DMS53 treated with DMSO at 0.1 percent for 48 hours (cell line): ENCODE measurements around the gene LPIN3.

Experiments
- DNase-seq: peaks from one replicate; lab custom pipeline; 2025; ENCODE audit not compliant: unreplicated experiment; lab: John Stamatoyannopoulos, UW

LPIN3 gene

GRCh38 chr20:41318271-41318649, 22.4 kb upstream of the LPIN3 start:
- peak; percentile 32 for DNase-seq

- DNase-seq: no peak
Observed at GRCh38 chr20:41320441-41320840, 20.2 kb upstream of the LPIN3 start.

- no peak for DNase-seq
Observed at GRCh38 chr20:41320976-41321375, 19.6 kb upstream of the LPIN3 start.

GRCh38 chr20:41327178-41327577, 13.4 kb upstream of the LPIN3 start:
- DNase-seq: no peak

- no peak for DNase-seq
Observed at GRCh38 chr20:41329435-41330342, 10.9 kb upstream of the LPIN3 start.

GRCh38 chr20:41330343-41330720, 10.3 kb upstream of the LPIN3 start:
- no peak for DNase-seq

- DNase-seq: no peak
Observed at GRCh38 chr20:41330941-41331340, 9.7 kb upstream of the LPIN3 start.

GRCh38 chr20:41331731-41332130, 8.9 kb upstream of the LPIN3 start:
- no peak for DNase-seq

- DNase-seq: no peak
Observed at GRCh38 chr20:41334036-41334435, 6.6 kb upstream of the LPIN3 start.

GRCh38 chr20:41334443-41335421, 5.9 kb upstream of the LPIN3 start:
- no peak for DNase-seq

- DNase-seq: no peak
Observed at GRCh38 chr20:41335591-41335990, 5.0 kb upstream of the LPIN3 start.

GRCh38 chr20:41336711-41337492, 3.7 kb upstream of the LPIN3 start:
- DNase-seq: no peak

GRCh38 chr20:41339957-41340326, 679 bp upstream of the LPIN3 start:
- DNase-seq: peak; percentile 86

GRCh38 chr20:41342474-41343464, 2.1 kb downstream of the LPIN3 start:
- no peak for DNase-seq

GRCh38 chr20:41344477-41344876, 3.9 kb downstream of the LPIN3 start:
- no peak for DNase-seq

GRCh38 chr20:41344938-41345728, 4.5 kb downstream of the LPIN3 start:
- DNase-seq: no peak

GRCh38 chr20:41345729-41346067, 5.1 kb downstream of the LPIN3 start:
- no peak for DNase-seq

- no peak for DNase-seq
Observed at GRCh38 chr20:41347523-41348429, 7.2 kb downstream of the LPIN3 start.
